Amniotic stem cell (primary cell): ENCODE data around the gene SEMA5A.

Experiments
- DNase-seq: peaks from one replicate; lab custom pipeline; 2025; lab: John Stamatoyannopoulos, UW

Gene SEMA5A

GRCh38 chr5:9515436-9515835 is 30.4 kb downstream of the SEMA5A start:
- DNase-seq: no peak

- no peak for DNase-seq
Observed at GRCh38 chr5:9514968-9515367, 30.9 kb downstream of the SEMA5A start.

- DNase-seq: no peak
Observed at GRCh38 chr5:9513827-9514226, 32.0 kb downstream of the SEMA5A start.

DNA sequence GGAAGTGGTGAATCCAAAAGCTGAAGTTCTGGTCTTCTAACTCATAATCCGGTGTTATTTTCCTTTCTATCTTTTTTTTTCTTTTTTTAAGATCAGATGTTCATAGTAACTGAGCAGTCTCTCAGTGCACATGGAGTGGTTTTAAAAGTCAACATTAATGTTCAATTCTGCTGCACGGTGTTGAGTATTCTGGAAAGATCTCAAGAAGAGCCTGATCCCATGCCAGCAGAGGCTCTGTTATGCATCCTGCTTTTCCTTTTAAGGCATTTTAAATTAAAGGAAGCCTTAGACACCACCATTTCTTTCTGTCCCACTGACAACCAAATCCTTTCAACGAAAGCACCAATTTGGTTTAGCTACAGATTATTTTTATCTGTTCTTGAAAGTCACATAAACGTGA is 33.4 kb downstream of the SEMA5A start:
- no peak for DNase-seq

DNA sequence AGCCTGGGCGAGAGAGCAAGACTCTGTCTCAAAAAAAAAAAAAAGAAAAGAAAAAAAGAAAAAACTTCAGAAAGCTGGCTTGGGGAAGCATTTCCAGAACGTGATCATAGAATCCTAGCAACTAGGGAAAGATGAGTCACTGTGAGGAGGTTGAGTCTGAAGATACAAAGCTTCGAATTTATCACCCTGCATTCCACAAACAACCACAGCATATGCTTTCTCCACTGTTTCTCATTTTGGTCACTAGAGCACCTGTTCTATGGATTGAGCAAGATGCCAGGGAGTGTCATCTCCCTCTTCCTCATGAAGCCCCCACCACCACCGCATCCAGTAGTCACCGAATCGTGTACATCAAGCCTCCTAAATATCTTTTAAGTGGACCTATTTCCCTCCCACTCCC is 37.9 kb downstream of the SEMA5A start:
- DNase-seq: no peak

GRCh38 chr5:9505225-9505624 is 40.6 kb downstream of the SEMA5A start:
- no peak for DNase-seq

DNA sequence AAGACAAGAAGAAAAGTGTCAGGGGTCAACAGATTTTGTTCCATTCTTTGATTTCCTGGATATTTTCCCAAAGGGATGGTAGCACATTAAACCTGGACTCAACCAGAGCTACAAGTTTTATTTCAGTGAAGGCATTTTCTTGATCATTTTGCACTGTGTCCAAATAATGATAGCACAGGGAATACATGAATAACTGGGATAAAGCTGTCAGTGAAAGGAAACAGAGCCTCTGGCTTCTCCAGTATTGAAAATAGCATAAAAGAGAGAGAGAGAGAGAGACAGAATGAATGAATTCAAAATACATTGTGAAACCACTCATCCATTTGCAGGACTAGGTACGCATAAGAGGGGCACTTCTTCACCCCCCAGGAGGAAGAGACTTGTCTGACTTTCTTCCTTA is 43.0 kb downstream of the SEMA5A start:
- no peak for DNase-seq

DNA sequence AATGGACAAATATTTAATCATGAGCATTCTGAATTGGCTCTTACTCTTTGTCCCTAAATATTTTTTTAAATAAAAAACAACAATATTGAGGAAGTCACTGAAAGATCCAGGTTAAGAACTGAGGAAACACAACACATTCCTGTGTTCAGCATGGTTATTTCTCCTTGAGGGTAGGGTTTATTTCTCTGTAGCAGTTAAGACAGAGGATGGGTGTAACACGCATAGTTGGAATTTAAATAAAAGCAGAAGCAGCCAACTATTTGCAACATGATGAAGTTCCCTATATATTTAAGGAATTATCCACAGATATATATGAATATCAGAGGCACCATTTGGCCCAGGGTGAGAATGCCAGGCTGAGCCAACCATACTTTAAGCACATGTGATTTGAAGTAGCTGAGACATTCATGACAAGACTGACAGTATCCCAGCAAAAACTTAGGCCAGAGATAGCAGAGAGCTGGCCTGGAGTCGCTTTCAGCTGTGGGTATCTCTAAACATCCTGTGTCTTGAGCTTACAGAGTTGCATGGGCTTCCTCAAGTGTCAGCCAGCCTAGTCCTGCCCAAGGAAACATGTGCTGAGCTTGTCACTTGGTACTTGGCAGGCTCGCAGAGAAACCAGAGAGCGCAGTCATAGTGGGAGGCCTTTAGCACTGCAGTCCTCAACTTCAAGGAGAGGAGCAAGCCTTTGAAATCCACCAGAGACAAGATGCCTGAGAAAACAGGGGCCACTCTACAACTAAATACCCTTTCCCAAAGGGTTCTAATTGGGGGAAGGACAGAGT is 43.6 kb downstream of the SEMA5A start:
- no peak for DNase-seq

DNA sequence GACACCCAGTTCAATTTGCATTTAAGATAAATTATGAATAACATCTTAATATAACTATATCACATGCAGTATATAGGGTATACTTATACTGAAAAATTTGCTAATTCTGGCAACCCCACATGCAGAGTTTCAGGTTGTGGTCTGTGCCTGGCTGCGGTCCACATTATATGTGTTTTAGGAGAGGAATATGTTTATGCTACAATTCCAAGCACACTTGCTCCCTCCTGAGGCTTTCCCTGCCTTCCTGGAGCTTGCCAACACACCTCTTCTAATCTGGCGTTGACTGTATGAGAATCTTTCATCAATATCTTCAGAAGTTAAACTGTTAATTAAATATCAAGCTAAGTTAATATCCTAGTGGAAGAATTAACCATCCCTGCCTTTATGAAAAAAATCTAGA is 45.2 kb downstream of the SEMA5A start:
- DNase-seq: no peak

- DNase-seq: no peak
Observed at GRCh38 chr5:9500193-9500592, 45.7 kb downstream of the SEMA5A start.

GRCh38 chr5:9499498-9499876 is 46.4 kb downstream of the SEMA5A start:
- no peak for DNase-seq

DNA sequence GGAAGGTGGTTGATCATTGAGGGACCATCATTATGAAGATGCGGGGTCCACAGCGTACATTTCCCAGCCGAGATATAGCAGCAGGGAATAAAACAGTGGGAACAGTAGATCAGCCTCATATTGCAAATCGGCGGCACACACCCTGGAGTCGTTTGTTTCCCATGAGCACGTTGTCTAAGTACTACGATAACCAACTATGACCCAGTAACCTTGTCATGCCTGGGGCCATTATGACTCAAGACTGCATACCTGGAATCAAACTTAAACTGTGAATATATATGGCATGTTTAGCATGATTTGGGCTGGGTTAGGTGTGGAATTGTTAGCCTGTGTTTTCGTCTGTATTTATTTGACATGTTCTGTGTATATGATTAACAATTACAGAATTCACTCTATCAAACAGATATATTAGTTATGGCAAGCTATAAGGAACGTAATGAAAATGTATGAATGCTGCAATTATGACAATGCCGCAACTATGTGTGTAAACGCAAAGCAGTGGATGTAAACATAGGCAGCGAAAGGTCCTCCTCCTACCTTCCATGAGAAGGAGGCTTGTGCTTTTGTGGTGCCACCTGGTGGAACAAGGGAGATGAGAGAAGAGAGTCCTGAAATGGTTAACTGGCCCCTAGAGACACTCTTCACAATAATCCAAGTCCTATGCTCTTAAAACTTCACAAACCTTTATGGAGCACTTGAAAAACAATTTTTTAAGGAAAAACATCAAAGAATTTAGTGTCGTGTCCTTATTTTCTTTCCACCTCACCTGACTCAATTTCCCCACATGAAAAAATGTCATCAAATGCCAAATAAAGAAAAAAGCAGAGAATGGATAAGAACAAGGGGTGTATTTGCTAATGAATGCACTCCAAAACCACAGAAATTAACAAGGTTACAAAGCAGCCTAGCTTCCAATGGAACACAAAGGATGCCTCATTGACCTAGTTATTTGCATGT is 47.1 kb downstream of the SEMA5A start:
- no peak for DNase-seq

GRCh38 chr5:9497347-9497746 is 48.5 kb downstream of the SEMA5A start:
- no peak for DNase-seq

DNA sequence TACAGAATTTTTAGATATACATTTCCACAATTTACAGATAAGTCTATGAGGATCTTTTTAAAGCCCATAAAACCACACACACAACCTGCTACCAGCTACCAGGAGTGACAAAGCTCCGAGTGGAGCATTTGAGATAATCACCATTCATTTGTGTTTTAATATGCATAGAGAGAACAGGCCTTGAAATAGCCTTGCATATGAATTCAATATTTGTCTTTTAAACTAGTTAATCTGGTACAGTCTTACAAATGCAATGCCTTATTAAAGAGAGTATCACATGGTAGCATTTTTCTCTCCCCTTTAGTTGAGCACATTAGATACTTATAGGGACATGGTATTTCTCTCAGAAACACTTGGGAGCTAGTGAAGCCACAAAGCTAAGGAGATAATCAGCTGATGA is 49.1 kb downstream of the SEMA5A start:
- DNase-seq: no peak

DNA sequence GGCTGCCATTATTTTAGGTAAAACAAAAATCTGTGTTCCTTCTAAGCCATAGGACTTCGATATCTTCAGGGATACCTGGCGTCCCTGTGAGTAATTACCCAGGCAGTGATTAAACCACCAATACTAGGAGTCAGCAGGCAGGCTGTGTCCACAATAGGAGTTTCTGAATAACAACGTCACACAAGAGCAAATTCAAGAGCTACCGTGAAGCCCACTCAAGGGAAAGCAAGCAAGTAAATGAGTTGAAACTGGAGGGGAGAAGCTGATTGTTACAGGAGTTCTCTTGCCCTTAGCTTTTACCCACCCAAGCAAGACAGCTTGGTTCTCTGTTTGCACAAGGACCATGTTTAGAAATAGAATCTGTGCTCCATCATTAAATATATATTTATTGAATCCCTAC is 50.8 kb downstream of the SEMA5A start:
- DNase-seq: no peak

GRCh38 chr5:9494301-9494700 is 51.6 kb downstream of the SEMA5A start:
- no peak for DNase-seq

DNA sequence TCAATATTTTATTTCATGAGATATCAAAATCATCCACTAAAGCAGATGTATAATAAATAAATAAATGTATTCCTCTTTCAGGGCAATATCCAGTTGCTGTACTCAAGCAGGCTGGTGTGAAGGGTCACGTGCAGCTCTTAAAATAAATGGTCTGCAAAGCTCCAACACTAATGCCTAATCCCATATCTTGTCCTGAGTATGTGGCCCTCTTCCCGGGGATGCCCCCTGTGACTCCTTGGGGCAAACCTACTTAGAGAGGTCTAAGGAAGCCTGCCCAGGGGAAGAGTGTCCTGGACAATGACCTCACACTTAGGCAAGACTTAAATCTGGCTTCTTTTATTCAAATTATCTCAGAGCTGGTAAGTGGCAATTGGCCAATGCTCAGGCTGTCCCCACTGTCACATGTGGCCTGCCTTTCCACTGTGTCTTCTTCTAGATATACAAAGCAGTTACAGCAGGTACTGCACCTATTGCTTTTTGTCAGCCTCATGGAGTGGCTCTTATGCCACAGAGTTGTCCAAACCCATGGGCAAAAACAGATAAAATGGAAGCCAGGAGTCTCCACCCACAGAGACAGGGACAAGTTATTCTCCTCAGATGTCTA is 55.3 kb downstream of the SEMA5A start:
- DNase-seq: no peak

DNA sequence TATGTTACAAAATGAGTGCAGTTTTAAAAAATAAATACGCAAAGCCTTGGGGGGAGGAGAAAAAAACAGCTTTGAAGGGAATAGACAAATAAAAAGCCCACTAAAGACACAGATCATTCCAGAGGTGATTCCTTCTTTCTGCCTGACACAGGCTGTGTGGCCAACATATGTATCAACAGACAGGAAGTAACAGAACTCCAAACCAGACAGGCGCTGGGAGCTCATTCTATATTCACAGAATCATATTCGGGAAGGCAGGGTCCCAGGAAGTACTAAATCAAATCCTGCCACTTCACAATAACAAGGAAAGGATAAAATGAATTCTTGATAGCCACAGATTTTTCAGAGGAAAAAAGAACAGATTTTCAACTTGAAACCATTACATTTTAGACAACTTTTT is 62.1 kb downstream of the SEMA5A start:
- DNase-seq: no peak

DNA sequence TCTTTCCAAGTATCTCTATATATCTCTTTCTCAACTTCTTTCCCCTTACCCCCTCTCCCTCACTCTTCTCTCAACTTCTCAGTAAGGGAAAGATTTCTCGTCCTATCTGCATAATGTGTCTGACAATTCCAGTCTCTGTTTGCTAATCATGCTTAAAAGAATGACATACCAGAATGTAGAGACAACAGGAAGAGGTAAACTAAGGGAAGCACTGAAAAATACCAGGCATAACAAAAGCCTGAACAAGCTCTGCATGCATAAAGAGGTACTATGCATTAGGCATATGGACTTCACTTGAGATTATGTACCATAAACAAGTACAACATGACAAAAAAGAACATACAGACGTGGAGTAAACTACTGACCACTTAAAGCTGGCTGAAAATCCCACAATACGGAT is 62.6 kb downstream of the SEMA5A start:
- no peak for DNase-seq

GRCh38 chr5:9482381-9482780 is 63.5 kb downstream of the SEMA5A start:
- no peak for DNase-seq

DNA sequence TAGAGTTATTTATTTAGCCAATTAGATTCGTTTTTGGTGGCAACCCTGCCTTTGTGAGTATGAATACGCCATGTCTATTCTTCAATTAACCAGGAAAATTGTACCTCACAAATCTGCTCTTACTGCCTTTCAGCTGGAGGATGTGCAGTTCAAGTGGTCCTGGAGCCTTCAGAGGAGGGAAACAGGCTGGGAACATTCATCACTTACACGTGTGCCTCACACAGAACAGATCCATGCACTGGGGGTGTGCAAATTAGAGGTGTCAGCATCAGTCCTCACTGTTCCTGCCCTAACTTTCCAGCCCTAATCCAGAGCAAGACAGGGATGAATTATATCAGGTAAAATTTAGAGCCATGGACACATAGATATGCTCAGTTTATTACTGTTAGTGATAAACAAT is 65.4 kb downstream of the SEMA5A start:
- no peak for DNase-seq

DNA sequence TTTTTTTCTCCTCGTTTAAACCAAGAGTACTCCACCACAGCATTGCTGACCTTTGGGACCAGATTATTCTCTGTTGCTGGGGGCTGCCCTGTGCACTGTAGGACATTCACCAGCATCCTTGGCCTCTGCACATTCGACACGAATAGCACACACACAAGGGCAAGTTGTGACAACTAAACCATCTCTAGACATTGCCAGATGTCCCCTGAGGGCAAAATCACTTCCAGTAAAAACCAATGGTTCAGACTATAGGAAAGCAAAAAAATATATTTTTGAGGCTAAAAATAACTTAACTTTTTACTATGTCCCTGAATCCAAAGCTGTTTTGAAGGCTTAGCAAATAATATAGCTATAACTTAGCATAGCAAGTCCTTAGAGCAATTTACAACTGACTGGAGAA is 65.9 kb downstream of the SEMA5A start:
- no peak for DNase-seq

DNA sequence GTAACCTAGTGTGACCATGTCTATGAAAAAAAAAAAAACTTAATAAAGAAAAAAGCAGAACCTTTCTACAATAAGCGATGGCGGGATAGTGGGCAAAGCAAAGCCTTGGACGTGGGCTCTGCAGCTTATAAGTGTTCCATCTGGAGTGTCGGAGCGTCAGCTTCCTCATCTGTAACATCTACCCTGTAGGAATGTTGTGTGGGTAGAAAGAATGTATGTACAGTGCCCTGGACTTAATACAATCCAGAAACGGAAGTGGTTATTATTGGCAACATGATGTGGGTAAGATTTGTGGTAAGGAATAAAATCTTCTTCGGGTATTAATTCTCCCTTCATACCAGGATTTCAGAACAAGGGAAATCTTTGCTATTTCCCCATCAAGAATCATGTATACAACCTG is 66.5 kb downstream of the SEMA5A start:
- no peak for DNase-seq
